Measurements from ENCODE around the gene EXOC6B. TPM values are rescaled to one million over a fixed set of nuclear protein-coding genes. Genes with fewer than 3 reads are reported as not detected.

The EXOC6B gene
- total and polyA plus RNA-seq, 9 of the 15 experiments (the other 6 are each of a cell fraction or from before 2014, with no cell fraction given), result 0.28 to 4.2 (median 2.0) TPM

GRCh38 chr2:72263776-72264060 is 562.1 kb downstream of the EXOC6B start:
- Histone ChIP-seq H3K27me3 (ENCODE audit: control insufficient read depth in 2 of 2, insufficient read depth in 2 of 2, low read length in 2 of 2) (no peaks in the 10 kb centered on the region), H3K36me3 (ENCODE audit: control insufficient read depth, insufficient read depth, low read length) (no peaks in the 10 kb centered on the region), H3K27ac (ENCODE audit: extremely low read depth, low read depth, low read length) (no peak overlapping the region), H3K4me3 (no peak overlapping the region), H4K20me1 (replicated peaks; ENCODE audit: control insufficient read depth, insufficient read depth, low read length) (no peaks in the 10 kb centered on the region), H3K4me2 (ENCODE audit: insufficient read depth, low read length) (no peak overlapping the region), H3K9me1 (ENCODE audit: control insufficient read depth, insufficient read depth, low read length) (no peaks in the 10 kb centered on the region), H2AFZ (ENCODE audit: low read depth, low read length) (no peak overlapping the region), H3K4me1 (replicated peaks in 1 of 2; ENCODE audit: control insufficient read depth in 2 of 2, insufficient read depth in 2 of 2, low read length in 2 of 2) (no peaks in the 10 kb centered on the region), H3K9me3 (replicated peaks; ENCODE audit: control insufficient read depth, insufficient read depth, low read depth, low read length) (no peaks in the 10 kb centered on the region), H3K9ac (ENCODE audit: insufficient read depth in 1 of 2, low read depth in 2 of 2, low read length in 2 of 2) (no peak overlapping the region), H3K79me2 (ENCODE audit: control insufficient read depth, insufficient read depth, low read length) (no peaks in the 10 kb centered on the region)
- no peak for DNase-seq (ENCODE audit: extremely low read depth in 1 of 4, low spot score in 3 of 4)
- in situ Hi-C loops (cut with MboI) (no loop called here), intact Hi-C loops (cut with micrococcal nuclease) (no loop called here)
- no peak for TF ChIP-seq NR1H2 (CRISPR knock-in tag; IDR thresholded peaks at IDR 0.05)
- TF ChIP-seq ZNF384 (IDR thresholded peaks at IDR 0.05; ENCODE audit: low read depth, low read length), result no peak
- no peak for TF ChIP-seq MAFK (IDR thresholded peaks at IDR 0.05; ENCODE audit: low read length)
- no peak for TF ChIP-seq FOXM1 (IDR thresholded peaks at IDR 0.05; ENCODE audit: low read depth)
- TF ChIP-seq FOXM1 (CRISPR knock-in tag; IDR thresholded peaks at IDR 0.05; ENCODE audit: low read depth), result no peak
- no peak for TF ChIP-seq PHF8 (IDR thresholded peaks at IDR 0.05; ENCODE audit: borderline replicate concordance, low read length)
- no peak for TF ChIP-seq ZNF41 (CRISPR knock-in tag; conservative IDR thresholded peaks at IDR 0.05)
- no peak for TF ChIP-seq FOXJ3 (CRISPR knock-in tag; IDR thresholded peaks at IDR 0.05)
- TF ChIP-seq HINFP (tag; conservative IDR thresholded peaks at IDR 0.05; ENCODE audit: low read depth), result no peak
- no peak for TF ChIP-seq SRSF3 (IDR thresholded peaks at IDR 0.05; ENCODE audit: insufficient read depth, low read length)
- TF ChIP-seq RBM25 (IDR thresholded peaks at IDR 0.05; ENCODE audit: low read depth, low read length, severe bottlenecking), result no peak
- no peak for TF ChIP-seq MEIS2 (IDR thresholded peaks at IDR 0.05; ENCODE audit: partially characterized antibody)
- TF ChIP-seq ZNF224 (CRISPR knock-in tag; IDR thresholded peaks at IDR 0.05), result no peak
- TF ChIP-seq ZNF280A (IDR thresholded peaks at IDR 0.05; ENCODE audit: low read depth, partially characterized antibody), result no peak
- no peak for FAIRE-seq
- POLR2A ChIA-PET, result no interaction called here
- ATAC-seq, result no peak
- no TSS peak for BruUV-seq (replicated peaks)
- CTCF ChIA-PET (ENCODE audit: low intra/inter-chr PET ratio), result no interaction called here

All from K562 (cell line).